ENCODE results near the gene GPATCH4.
A peak's percentile ranks its signal among the peaks of the same experiment; 100 is the strongest.
"Not testable (repeated sequence)": the region's sequence is repeated elsewhere in the genome, so short reads cannot be mapped to it uniquely, and the experiment has no call there.

The GPATCH4 gene

DNA sequence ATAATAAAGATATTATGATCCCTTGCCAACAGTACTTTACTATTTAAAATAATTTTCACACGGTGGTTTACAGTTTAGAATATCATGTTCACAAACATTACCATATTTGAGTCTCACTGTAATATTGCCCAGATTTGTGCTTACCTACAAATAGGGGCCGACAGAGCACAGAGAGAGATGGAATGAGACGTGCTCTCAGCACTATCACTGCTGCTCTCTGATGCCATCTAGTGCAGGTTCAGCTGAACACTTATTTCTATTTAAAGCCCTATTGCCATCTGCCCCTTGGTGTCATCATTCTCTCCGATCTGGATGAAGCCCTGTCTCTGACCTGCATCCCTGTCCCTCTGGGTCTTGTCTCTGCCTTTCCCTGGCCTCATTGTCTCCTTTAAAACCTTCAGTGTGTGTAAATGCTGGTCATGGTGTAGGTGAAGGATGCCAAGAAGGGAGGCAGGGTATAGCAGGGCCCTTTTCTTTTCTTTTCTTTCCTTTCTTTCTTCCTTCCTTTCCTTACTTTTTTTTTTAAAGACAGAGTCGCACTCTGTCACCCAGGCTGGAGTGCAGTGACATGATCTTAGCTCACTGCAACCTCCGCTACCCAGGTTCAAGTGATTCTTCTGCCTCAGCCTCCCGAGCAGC, 6.9 kb upstream of the GPATCH4 start:
- DNase-seq (ENCODE audit: insufficient read length) (no peak), FAIRE-seq (peak; percentile 95)
- TF ChIP-seq TAF1 (IDR thresholded peaks at IDR 0.05; ENCODE audit: borderline replicate concordance, low read depth, low read length) (no peak), POLR2A (IDR thresholded peaks at IDR 0.05; ENCODE audit: low read depth, low read length) (no peak), POLR2AphosphoS5 (IDR thresholded peaks at IDR 0.05; ENCODE audit: low read depth, low read length) (no peak)

DNA sequence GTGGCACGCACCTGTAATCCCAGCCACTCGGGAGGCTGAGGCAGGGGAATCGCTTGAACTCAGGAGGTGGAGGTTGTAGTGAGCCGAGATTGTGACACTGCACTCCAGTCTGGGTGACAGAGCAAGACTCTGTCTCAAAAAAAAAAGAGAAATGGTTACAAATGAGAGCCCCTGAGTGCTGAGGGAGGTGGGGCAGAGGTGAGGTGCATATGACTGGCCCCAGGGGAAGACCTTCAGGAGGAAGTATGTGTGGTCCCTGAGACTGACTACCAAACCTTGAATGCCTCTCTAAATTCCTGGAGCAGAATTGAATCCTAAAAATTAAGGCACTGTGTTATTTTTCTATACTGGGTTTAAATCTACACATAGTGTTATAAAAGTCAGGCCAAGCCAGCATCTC, 6.1 kb upstream of the GPATCH4 start:
- FAIRE-seq; DNase-seq (ENCODE audit: insufficient read length): not testable (repeated sequence)

- TF ChIP-seq POLR2A (IDR thresholded peaks at IDR 0.05; ENCODE audit: low read depth, low read length) (no peak), POLR2AphosphoS5 (IDR thresholded peaks at IDR 0.05; ENCODE audit: low read depth, low read length) (no peak), TAF1 (IDR thresholded peaks at IDR 0.05; ENCODE audit: borderline replicate concordance, low read depth, low read length) (no peak)
- FAIRE-seq (no peak), DNase-seq (ENCODE audit: insufficient read length) (no peak)
Observed at GRCh38 chr1:156602557-156602993, 1.3 kb upstream of the GPATCH4 start.

DNA sequence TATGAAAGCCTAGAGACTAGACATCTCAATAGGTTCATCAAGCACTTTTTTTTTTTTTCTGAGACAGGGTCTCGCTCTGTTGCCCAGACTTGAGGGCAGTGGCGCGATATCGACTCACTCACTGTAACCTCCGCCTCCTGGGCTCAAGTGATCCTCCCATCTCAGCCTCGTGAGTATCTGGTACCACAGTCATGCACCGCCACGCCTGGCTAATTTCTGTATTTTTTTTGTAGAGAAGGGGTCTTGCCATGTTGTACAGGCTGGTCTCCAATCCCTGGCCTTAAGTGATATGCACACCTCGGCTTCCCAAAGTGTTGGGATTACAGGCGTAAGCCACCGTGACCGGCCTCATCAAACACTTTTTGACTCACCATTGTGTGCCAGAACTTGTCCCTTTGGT, 613 bp upstream of the GPATCH4 start:
- FAIRE-seq = no peak
- TF ChIP-seq POLR2AphosphoS5 (IDR thresholded peaks at IDR 0.05; ENCODE audit: low read depth, low read length) (no peak), TAF1 (IDR thresholded peaks at IDR 0.05; ENCODE audit: borderline replicate concordance, low read depth, low read length) (no peak), POLR2A (IDR thresholded peaks at IDR 0.05; ENCODE audit: low read depth, low read length) (no peak)

GRCh38 chr1:156600733-156601121, 552 bp downstream of the GPATCH4 start:
- FAIRE-seq (no peak), DNase-seq (ENCODE audit: insufficient read length) (no peak)
- TF ChIP-seq POLR2AphosphoS5 (IDR thresholded peaks at IDR 0.05; ENCODE audit: low read depth, low read length) (no peak), POLR2A (IDR thresholded peaks at IDR 0.05; ENCODE audit: low read depth, low read length) (no peak), TAF1 (IDR thresholded peaks at IDR 0.05; ENCODE audit: borderline replicate concordance, low read depth, low read length) (no peak)

More for the DNA sequence above, 613 bp upstream of the GPATCH4 start:
- DNase-seq (ENCODE audit: insufficient read length) = no peak

DNA sequence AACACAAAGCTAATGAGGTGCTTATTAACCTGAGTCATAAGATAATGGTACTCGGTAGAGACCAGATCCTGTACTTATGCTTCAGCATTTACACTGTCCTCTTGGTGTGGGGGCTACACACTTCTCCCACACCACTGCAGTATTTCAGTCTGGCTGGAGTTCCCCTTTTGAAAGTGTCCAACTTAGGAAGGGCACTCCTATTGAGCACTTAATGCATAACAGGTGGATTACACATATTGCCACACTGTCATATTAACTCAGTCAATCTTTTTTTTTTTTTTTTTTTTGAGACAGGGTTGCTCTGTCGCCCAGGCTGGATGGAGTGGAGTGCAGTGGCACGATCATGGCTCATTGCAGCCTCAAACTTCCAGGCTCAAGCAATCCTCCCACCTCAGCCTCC, 1.5 kb downstream of the GPATCH4 start:
- no peak for DNase-seq (ENCODE audit: insufficient read length)
- FAIRE-seq = no peak
- TF ChIP-seq POLR2A (IDR thresholded peaks at IDR 0.05; ENCODE audit: low read depth, low read length) (0 out of 2 replicates have a peak, but pooled peaks have one; percentile 16), TAF1 (IDR thresholded peaks at IDR 0.05; ENCODE audit: borderline replicate concordance, low read depth, low read length) (no peak), POLR2AphosphoS5 (IDR thresholded peaks at IDR 0.05; ENCODE audit: low read depth, low read length) (no peak)

DNA sequence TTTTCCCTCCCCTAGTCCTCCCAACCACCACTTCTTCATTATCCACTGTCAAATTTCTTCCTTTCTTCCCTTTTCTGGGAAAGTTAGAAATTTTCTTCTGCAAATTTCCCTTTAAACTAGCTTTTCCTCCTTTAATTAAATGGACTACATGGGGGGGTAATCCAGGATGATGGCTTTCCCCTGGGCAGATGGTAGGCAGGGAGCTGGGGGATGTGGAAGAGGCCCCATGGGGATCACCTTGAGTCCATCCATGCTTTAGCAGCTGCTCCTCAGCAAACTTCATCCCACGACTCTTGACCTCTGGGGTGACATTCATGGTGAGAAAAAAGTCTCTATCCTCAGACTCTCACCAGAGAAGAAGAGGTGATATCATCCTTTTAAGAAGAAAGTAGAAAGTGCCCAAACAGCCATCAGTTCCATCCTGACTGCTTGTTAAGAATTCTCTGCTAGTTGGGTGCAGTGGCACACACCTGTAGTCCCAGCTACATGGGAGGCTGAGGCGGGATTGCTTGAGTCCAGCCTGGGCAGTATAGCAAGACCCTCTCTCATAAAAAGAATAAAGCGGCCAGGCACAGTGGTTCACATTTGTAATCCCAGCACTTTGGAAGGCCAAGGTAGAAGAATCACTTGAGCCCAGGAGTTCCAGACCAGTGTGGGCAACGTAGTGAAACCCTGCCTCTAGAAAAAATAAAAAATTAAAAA, 2.4 kb downstream of the GPATCH4 start:
- no peak for FAIRE-seq

DNA sequence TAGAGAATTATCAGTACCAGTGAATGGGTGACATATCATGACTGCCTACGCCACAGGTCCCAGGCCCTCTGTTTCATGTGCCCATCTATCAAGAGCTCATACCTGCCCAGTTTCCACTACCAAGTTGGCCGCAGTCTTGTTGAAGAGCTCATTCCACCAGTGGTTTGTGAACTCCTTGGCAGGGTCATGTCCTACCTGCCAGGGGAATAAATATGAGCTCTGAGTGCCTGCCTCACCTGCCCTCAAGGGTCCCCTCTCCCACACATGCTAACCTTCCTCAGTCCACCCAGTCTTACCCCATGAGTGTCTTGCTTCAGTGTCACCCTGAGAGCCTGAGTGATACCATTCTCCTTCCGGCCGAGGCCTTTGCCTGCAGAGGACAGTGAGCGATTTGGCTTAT, 3.2 kb downstream of the GPATCH4 start:
- no peak for TF ChIP-seq POLR2AphosphoS5 (IDR thresholded peaks at IDR 0.05; ENCODE audit: low read depth, low read length)
- no peak for TF ChIP-seq TAF1 (IDR thresholded peaks at IDR 0.05; ENCODE audit: borderline replicate concordance, low read depth, low read length)
- no peak for TF ChIP-seq POLR2A (IDR thresholded peaks at IDR 0.05; ENCODE audit: low read depth, low read length)
- FAIRE-seq (no peak), DNase-seq (ENCODE audit: insufficient read length) (no peak)

More for the DNA sequence above, 2.4 kb downstream of the GPATCH4 start:
- TF ChIP-seq TAF1 (IDR thresholded peaks at IDR 0.05; ENCODE audit: borderline replicate concordance, low read depth, low read length) = no peak
- TF ChIP-seq POLR2A (IDR thresholded peaks at IDR 0.05; ENCODE audit: low read depth, low read length) = no peak
- no peak for TF ChIP-seq POLR2AphosphoS5 (IDR thresholded peaks at IDR 0.05; ENCODE audit: low read depth, low read length)
- no peak for DNase-seq (ENCODE audit: insufficient read length)

- TF ChIP-seq POLR2A (IDR thresholded peaks at IDR 0.05; ENCODE audit: low read depth, low read length) = no peak
- no peak for TF ChIP-seq POLR2AphosphoS5 (IDR thresholded peaks at IDR 0.05; ENCODE audit: low read depth, low read length)
- TF ChIP-seq TAF1 (IDR thresholded peaks at IDR 0.05; ENCODE audit: borderline replicate concordance, low read depth, low read length) = no peak
- DNase-seq (ENCODE audit: insufficient read length) (no peak), FAIRE-seq (no peak)
Observed at GRCh38 chr1:156596426-156596825, 4.9 kb downstream of the GPATCH4 start.

- FAIRE-seq (no peak), DNase-seq (ENCODE audit: insufficient read length) (no peak)
- TF ChIP-seq POLR2AphosphoS5 (IDR thresholded peaks at IDR 0.05; ENCODE audit: low read depth, low read length) (no peak; the same call in 1 of the 2 replicates), TAF1 (IDR thresholded peaks at IDR 0.05; ENCODE audit: borderline replicate concordance, low read depth, low read length) (no peak), POLR2A (IDR thresholded peaks at IDR 0.05; ENCODE audit: low read depth, low read length) (no peak)
Observed at GRCh38 chr1:156595016-156595415, 6.3 kb downstream of the GPATCH4 start.

GRCh38 chr1:156594190-156594589, 7.1 kb downstream of the GPATCH4 start:
- DNase-seq (ENCODE audit: insufficient read length) (no peak), FAIRE-seq (no peak)
- TF ChIP-seq POLR2A (IDR thresholded peaks at IDR 0.05; ENCODE audit: low read depth, low read length) (no peak), TAF1 (IDR thresholded peaks at IDR 0.05; ENCODE audit: borderline replicate concordance, low read depth, low read length) (no peak), POLR2AphosphoS5 (IDR thresholded peaks at IDR 0.05; ENCODE audit: low read depth, low read length) (no peak; the same call in 1 of the 2 replicates)

- FAIRE-seq (no peak), DNase-seq (ENCODE audit: insufficient read length) (no peak)
- TF ChIP-seq TAF1 (IDR thresholded peaks at IDR 0.05; ENCODE audit: borderline replicate concordance, low read depth, low read length) (no peak), POLR2AphosphoS5 (IDR thresholded peaks at IDR 0.05; ENCODE audit: low read depth, low read length) (no peak), POLR2A (IDR thresholded peaks at IDR 0.05; ENCODE audit: low read depth, low read length) (no peak)
Observed at GRCh38 chr1:156593661-156593989, 7.7 kb downstream of the GPATCH4 start.

Measured in GM12892 (cell line).